NK-92 (cell line): Measurements from ENCODE around the gene F12.
"Not testable (repeated sequence)": the region's sequence is repeated elsewhere in the genome, so short reads cannot be mapped to it uniquely, and the experiment has no call there.

Experiments used
- DNase-seq: peaks from one replicate; lab custom pipeline; 2025; ENCODE audit not compliant: unreplicated experiment; lab: John Stamatoyannopoulos, UW

F12 gene

GRCh38 chr5:177417081-177417480 lies 7.7 kb upstream of the F12 start:
- DNase-seq: not testable (repeated sequence)

GRCh38 chr5:177414481-177414880 lies 5.1 kb upstream of the F12 start:
- DNase-seq: no peak

- no peak for DNase-seq
These were observed 3.4 kb upstream of the F12 start for GRCh38 chr5:177412603-177413233.

- no peak for DNase-seq
These were observed 1.2 kb upstream of the F12 start for GRCh38 chr5:177410575-177410974.

- no peak for DNase-seq
These were observed 3.6 kb downstream of the F12 start for GRCh38 chr5:177405805-177406204.

GRCh38 chr5:177405312-177405711 lies 4.1 kb downstream of the F12 start:
- no peak for DNase-seq

GRCh38 chr5:177404641-177405179 lies 4.7 kb downstream of the F12 start:
- DNase-seq: no peak

- DNase-seq: no peak
These were observed 5.3 kb downstream of the F12 start for GRCh38 chr5:177403792-177404640.

GRCh38 chr5:177403102-177403791 lies 6.1 kb downstream of the F12 start:
- no peak for DNase-seq

- DNase-seq: no peak
These were observed 6.9 kb downstream of the F12 start for GRCh38 chr5:177402271-177403043.

- no peak for DNase-seq
These were observed 9.1 kb downstream of the F12 start, which contains the start of gene PFN3 for GRCh38 chr5:177399997-177400868. Gene PFN3, minus strand, starts transcription at chr5:177400661. Its CDS starts 85 bp downstream, at chr5:177400576.

GRCh38 chr5:177397875-177398390 lies 11.4 kb downstream of the F12 start:
- DNase-seq: no peak

GRCh38 chr5:177396807-177397206 lies 12.6 kb downstream of the F12 start:
- DNase-seq: no peak

- DNase-seq: no peak
These were observed 13.3 kb downstream of the F12 start for GRCh38 chr5:177396078-177396477.

- no peak for DNase-seq
These were observed 15.4 kb downstream of the F12 start for GRCh38 chr5:177393990-177394389.

GRCh38 chr5:177393206-177393765 lies 16.1 kb downstream of the F12 start:
- DNase-seq: no peak

- no peak for DNase-seq
These were observed 16.6 kb downstream of the F12 start for GRCh38 chr5:177392765-177393164.

- DNase-seq: no peak
These were observed 18.7 kb downstream of the F12 start for GRCh38 chr5:177390363-177391300.
